OCI-LY1 (cell line): ENCODE results near the gene MACROD2.

Experiments used
- H2AFZ ChIP-seq: fragments of 200-600 bp; sonication (generic), shearing (Covaris generic); 2 replicates; pipeline ENCODE4 v1.6.0; 2014; ENCODE audit warnings: antibody characterized with exemption, mild to moderate bottlenecking, low read length
- H3F3A ChIP-seq: fragments of 200-600 bp; sonication (generic), shearing (Covaris generic); 2 replicates; pipeline ENCODE4 v1.6.0; 2014; ENCODE audit warnings: mild to moderate bottlenecking, antibody characterized with exemption, low read length, moderate library complexity; ENCODE audit not compliant: insufficient read depth
- H3K27ac ChIP-seq: fragments of 200-600 bp; sonication (generic); 2 replicates; pipeline ENCODE4 v1.5.1; 2014; ENCODE audit warnings: low read length, mixed run types, mild to moderate bottlenecking, low read depth; ENCODE audit not compliant: poor library complexity, severe bottlenecking
- H3K27me3 ChIP-seq: fragments of 200-600 bp; sonication (generic); 2 replicates; pipeline ENCODE4 v1.6.0; 2014; ENCODE audit warnings: antibody characterized with exemption, mild to moderate bottlenecking, low read length, moderate library complexity; ENCODE audit not compliant: insufficient read depth
- H3K36me3 ChIP-seq: fragments of 200-600 bp; sonication (generic); 2 replicates; pipeline ENCODE4 v1.6.1; 2014; ENCODE audit warnings: mild to moderate bottlenecking, antibody characterized with exemption, low read length, moderate library complexity, mixed read lengths; ENCODE audit not compliant: insufficient read depth
- H3K4me1 ChIP-seq: fragments of 200-600 bp; sonication (generic); 2 replicates; pipeline ENCODE4 v1.5.1; 2014; ENCODE audit warnings: mild to moderate bottlenecking, low read length, moderate library complexity; ENCODE audit not compliant: insufficient read depth, severe bottlenecking
- H3K4me2 ChIP-seq: fragments of 200-600 bp; sonication (generic), shearing (Covaris generic); 2 replicates; pipeline ENCODE4 v1.6.1; 2014; ENCODE audit warnings: low read length
- H3K4me3 ChIP-seq: fragments of 200-600 bp; sonication (generic); 2 replicates; pipeline ENCODE4 v1.5.1; 2014; ENCODE audit warnings: low read length, low read depth, mild to moderate bottlenecking, mixed read lengths; ENCODE audit not compliant: poor library complexity, severe bottlenecking
- H3K79me2 ChIP-seq: fragments of 200-600 bp; shearing (Covaris generic); 2 replicates; pipeline ENCODE4 v1.6.1; 2016; ENCODE audit warnings: mixed run types, low read length, mixed read lengths; ENCODE audit not compliant: insufficient read depth
- H3K9ac ChIP-seq: fragments of 200-600 bp; sonication (generic), shearing (Covaris generic); 2 replicates; pipeline ENCODE4 v1.6.1; 2014; ENCODE audit warnings: mild to moderate bottlenecking, low read length, mixed read lengths
- H3K9me2 ChIP-seq: fragments of 200-600 bp; sonication (generic), shearing (Covaris generic); 2 replicates; pipeline ENCODE4 v1.6.1; 2014; ENCODE audit warnings: low read depth, mild to moderate bottlenecking, low read length, mixed read lengths
- H3K9me3 ChIP-seq: fragments of 200-600 bp; shearing (Covaris generic); 2 replicates; pipeline ENCODE4 v1.6.1; 2014; ENCODE audit warnings: low read length, mixed read lengths
- H4K20me1 ChIP-seq: fragments of 200-600 bp; sonication (generic), shearing (Covaris generic); 2 replicates; pipeline ENCODE4 v1.6.0; 2016; ENCODE audit warnings: mild to moderate bottlenecking, low read length; ENCODE audit not compliant: insufficient read depth
- EZH2 ChIP-seq: fragments of 200-600 bp; sonication (generic), shearing (Covaris generic); IDR thresholded peaks from 2 replicates; pipeline ENCODE4 v1.8.0; 2017; ENCODE audit warnings: borderline replicate concordance, mixed run types, mild to moderate bottlenecking, antibody characterized with exemption, low read length, moderate library complexity, mixed read lengths
- TF ChIP-seq, protein P1 (sequence below): fragments of 200-600 bp; sonication (generic), shearing (Covaris generic); IDR thresholded peaks from 2 replicates; pipeline ENCODE4 v1.5.1; 2017; ENCODE audit warnings: mild to moderate bottlenecking, antibody characterized with exemption, low read length, moderate library complexity, mixed read lengths

The MACROD2 gene

DNA sequence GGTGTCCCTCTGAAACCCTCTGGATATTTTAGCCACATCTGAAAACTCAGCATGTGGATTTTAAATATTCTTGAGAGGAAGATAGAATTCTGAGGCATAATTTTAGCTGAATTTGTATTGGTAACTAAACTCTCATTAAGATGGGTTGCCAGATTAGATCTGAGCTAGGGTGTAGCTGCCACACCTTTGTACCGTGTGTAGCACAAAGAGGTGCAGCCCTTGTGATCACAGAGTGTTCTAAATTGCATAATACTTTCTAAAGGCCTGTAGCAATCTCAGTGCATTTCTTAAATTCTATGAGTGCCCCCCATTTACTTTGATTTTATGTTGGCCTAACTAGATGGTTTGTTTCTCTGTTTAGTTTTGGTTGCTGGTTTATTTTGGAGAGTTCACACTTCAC, 289.1 kb downstream of the MACROD2 start:
- no peak for TF ChIP-seq EZH2
- TF ChIP-seq, protein P1, sequence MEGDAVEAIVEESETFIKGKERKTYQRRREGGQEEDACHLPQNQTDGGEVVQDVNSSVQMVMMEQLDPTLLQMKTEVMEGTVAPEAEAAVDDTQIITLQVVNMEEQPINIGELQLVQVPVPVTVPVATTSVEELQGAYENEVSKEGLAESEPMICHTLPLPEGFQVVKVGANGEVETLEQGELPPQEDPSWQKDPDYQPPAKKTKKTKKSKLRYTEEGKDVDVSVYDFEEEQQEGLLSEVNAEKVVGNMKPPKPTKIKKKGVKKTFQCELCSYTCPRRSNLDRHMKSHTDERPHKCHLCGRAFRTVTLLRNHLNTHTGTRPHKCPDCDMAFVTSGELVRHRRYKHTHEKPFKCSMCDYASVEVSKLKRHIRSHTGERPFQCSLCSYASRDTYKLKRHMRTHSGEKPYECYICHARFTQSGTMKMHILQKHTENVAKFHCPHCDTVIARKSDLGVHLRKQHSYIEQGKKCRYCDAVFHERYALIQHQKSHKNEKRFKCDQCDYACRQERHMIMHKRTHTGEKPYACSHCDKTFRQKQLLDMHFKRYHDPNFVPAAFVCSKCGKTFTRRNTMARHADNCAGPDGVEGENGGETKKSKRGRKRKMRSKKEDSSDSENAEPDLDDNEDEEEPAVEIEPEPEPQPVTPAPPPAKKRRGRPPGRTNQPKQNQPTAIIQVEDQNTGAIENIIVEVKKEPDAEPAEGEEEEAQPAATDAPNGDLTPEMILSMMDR = no peak
- Histone ChIP-seq H3F3A (no peaks in the 10 kb centered on the region), H3K9me2 (no peaks in the 10 kb centered on the region), H3K4me1 (no peaks in the 10 kb centered on the region), H3K4me2 (no peak overlapping the region), H3K27ac (no peak overlapping the region), H2AFZ (no peak overlapping the region), H3K4me3 (no peak overlapping the region), H3K27me3 (no peaks in the 10 kb centered on the region), H3K36me3 (no peaks in the 10 kb centered on the region), H3K9me3 (no peaks in the 10 kb centered on the region), H3K9ac (no peak overlapping the region), H3K79me2 (no peaks in the 10 kb centered on the region), H4K20me1 (no peaks in the 10 kb centered on the region)

DNA sequence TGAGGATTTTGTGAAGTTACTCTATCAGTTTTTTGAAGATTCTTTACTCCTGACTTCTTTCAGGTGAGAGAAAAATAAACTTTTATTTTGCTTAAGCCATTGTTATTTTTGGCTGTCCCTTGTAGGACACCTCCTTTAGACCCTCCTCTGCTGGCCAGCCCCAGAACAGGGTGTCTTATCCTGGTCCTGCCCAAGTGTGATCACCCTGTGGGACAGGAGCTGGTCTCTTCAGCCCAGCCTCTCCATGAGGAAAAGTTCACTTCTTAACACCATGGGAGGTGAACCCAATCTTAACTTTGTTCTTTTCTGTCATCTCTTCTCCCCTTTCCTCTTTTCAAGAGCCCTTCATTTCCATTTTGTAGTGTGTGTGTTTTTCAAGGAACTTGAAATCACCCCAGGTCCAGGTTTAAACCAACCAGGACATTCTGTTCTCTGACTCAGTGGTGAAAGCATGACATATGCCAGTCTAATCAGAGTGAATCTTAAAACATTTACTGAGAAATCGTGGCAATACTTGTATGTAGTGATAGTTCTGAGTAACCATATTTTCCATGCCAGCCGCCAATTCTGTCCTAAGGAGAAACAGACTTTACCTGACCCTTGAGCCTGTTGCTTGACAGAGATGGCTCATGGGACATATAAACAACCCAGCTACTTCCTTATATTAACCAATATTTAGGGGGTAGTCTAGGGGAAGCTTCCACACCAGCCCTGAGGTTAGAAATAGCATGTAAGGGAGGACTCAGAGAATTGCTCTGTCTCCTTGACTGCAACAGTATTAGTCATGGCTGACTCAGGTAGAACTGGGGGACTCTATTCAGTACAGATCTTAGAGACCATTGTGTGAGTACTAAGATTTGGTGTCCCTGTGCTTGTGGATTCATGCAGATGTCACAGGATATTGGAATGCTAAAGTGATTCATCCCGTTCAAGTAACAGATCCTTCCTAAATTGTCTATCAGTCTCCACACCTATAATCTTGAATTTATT, 293.3 kb downstream of the MACROD2 start:
- no peak for TF ChIP-seq EZH2
- TF ChIP-seq, protein P1 = no peak
- H3K9ac ChIP-seq = no peak overlapping the region
- H2AFZ ChIP-seq = no peak overlapping the region
- H3K79me2 ChIP-seq = no peaks in the 10 kb centered on the region
- no peak overlapping the region for H3K4me2 ChIP-seq
- no peaks in the 10 kb centered on the region for H3K27me3 ChIP-seq
- H3K9me2 ChIP-seq = no peaks in the 10 kb centered on the region
- H3F3A ChIP-seq = no peaks in the 10 kb centered on the region
- H3K4me1 ChIP-seq = no peaks in the 10 kb centered on the region
- H3K9me3 ChIP-seq = no peaks in the 10 kb centered on the region
- H3K36me3 ChIP-seq = no peaks in the 10 kb centered on the region
- no peak overlapping the region for H3K27ac ChIP-seq
- no peak overlapping the region for H3K4me3 ChIP-seq
- H4K20me1 ChIP-seq = no peaks in the 10 kb centered on the region

DNA sequence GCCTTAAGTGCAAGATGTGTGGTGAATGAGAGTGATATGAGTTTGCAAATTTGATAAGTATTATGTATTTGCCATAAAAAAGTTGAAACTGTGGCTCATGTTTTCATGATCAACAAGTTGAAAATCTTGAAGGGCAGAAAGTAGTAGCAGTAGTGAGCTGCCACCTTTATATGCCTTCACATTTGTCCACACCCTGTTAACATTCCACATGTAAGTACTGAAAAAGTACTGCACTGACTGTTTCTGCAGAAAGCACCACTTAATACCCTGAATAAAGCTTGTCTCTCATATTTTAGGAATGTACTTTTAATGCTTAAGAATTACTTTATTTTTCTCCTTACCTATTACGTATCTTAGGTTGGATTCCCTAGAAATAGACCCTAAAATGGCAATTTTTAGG, 296.2 kb downstream of the MACROD2 start:
- H3K27me3 ChIP-seq = no peaks in the 10 kb centered on the region
- no peaks in the 10 kb centered on the region for H4K20me1 ChIP-seq
- H3K36me3 ChIP-seq = no peaks in the 10 kb centered on the region
- H3K4me2 ChIP-seq = no peak overlapping the region
- H3K27ac ChIP-seq = no peak overlapping the region
- no peaks in the 10 kb centered on the region for H3K79me2 ChIP-seq
- H2AFZ ChIP-seq = no peak overlapping the region
- H3K9me3 ChIP-seq = no peaks in the 10 kb centered on the region
- no peak overlapping the region for H3K9ac ChIP-seq
- no peaks in the 10 kb centered on the region for H3K4me1 ChIP-seq
- no peaks in the 10 kb centered on the region for H3K9me2 ChIP-seq
- H3F3A ChIP-seq = no peaks in the 10 kb centered on the region
- TF ChIP-seq, protein P1 = no peak
- TF ChIP-seq EZH2 = no peak
- H3K4me3 ChIP-seq = no peak overlapping the region
